8988T (cell line): Measurements from ENCODE around the gene GAL3ST2.
A peak's percentile ranks its signal among the peaks of the same experiment; 100 is the strongest.
"Not testable (repeated sequence)": the region's sequence is repeated elsewhere in the genome, so short reads cannot be mapped to it uniquely, and the experiment has no call there.

Source experiments
- DNase-seq: peaks from one replicate; pipeline ENCODE4 v3.0.0; 2011

Gene GAL3ST2

GRCh38 chr2:241776336-241777169 lies at the start of gene GAL3ST2:
GAL3ST2 (plus strand) TSS chr2:241776822; CDS start chr2:241776956, 134 bp downstream.
- peak; percentile 13 for DNase-seq

- DNase-seq, result peak; percentile 6
These were observed 48.6 kb upstream of the GAL3ST2 start for GRCh38 chr2:241728000-241728399.

GRCh38 chr2:241728627-241729026 lies 48.0 kb upstream of the GAL3ST2 start:
- DNase-seq, result peak; percentile 9

GRCh38 chr2:241729868-241730267 lies 46.8 kb upstream of the GAL3ST2 start:
- peak; percentile 9 for DNase-seq

GRCh38 chr2:241730671-241731293 lies 45.8 kb upstream of the GAL3ST2 start:
- peak; percentile 5 for DNase-seq

GRCh38 chr2:241732513-241733186 lies 44.0 kb upstream of the GAL3ST2 start:
- DNase-seq, result not testable (repeated sequence)

GRCh38 chr2:241733391-241734207 lies 43.0 kb upstream of the GAL3ST2 start:
- no peak for DNase-seq

- no peak for DNase-seq
These were observed 42.5 kb upstream of the GAL3ST2 start for GRCh38 chr2:241734208-241734466.

- DNase-seq, result peak; percentile 85
These were observed 42.0 kb upstream of the GAL3ST2 start, which contains the start of gene D2HGDH for GRCh38 chr2:241734467-241735208. D2HGDH (plus strand) TSS chr2:241734630; CDS start chr2:241735225, 595 bp downstream.

- no peak for DNase-seq
These were observed 40.5 kb upstream of the GAL3ST2 start for GRCh38 chr2:241736111-241736510.

GRCh38 chr2:241738040-241738686 lies 38.5 kb upstream of the GAL3ST2 start:
- DNase-seq, result no peak

- no peak for DNase-seq
These were observed 37.4 kb upstream of the GAL3ST2 start for GRCh38 chr2:241739177-241739576.

GRCh38 chr2:241739651-241740050 lies 37.0 kb upstream of the GAL3ST2 start:
- DNase-seq, result no peak

- no peak for DNase-seq
These were observed 35.6 kb upstream of the GAL3ST2 start for GRCh38 chr2:241741016-241741415.

- no peak for DNase-seq
These were observed 34.2 kb upstream of the GAL3ST2 start for GRCh38 chr2:241742320-241742939.

- not testable (repeated sequence) for DNase-seq
These were observed 33.6 kb upstream of the GAL3ST2 start for GRCh38 chr2:241743008-241743407.

- no peak for DNase-seq
These were observed 33.0 kb upstream of the GAL3ST2 start for GRCh38 chr2:241743620-241744019.

- DNase-seq, result no peak
These were observed 32.4 kb upstream of the GAL3ST2 start for GRCh38 chr2:241744028-241744754.

- DNase-seq, result no peak
These were observed 31.3 kb upstream of the GAL3ST2 start for GRCh38 chr2:241745276-241745675.

GRCh38 chr2:241746084-241746483 lies 30.5 kb upstream of the GAL3ST2 start:
- no peak for DNase-seq
